Liver (tissue), 9 donors: ENCODE measurements around the gene ATAD3A. TPM values are rescaled to one million over a fixed set of nuclear protein-coding genes. Genes with fewer than 3 reads are reported as not detected.
"Not testable (repeated sequence)": the region's sequence is repeated elsewhere in the genome, so short reads cannot be mapped to it uniquely, and the experiment has no call there.

ENCODE experiments used
- DNase-seq: peaks from one replicate; pipeline ENCODE4 v3.0.0-alpha.2; 2017; ENCODE audit warnings: low spot score
- H3K27ac ChIP-seq, 2 donors: one replicate each; pipeline ENCODE4 v1.7.0; 2013; ENCODE audit warnings: inconsistent platforms in 2 of 2, low read length in 2 of 2, control low read depth in 1 of 2, low read depth in 1 of 2, mild to moderate bottlenecking in 1 of 2
- H3K27me3 ChIP-seq, 4 donors: one replicate each; pipeline versions ENCODE4 v1.6.1 to v1.7.0; 2013; ENCODE audit warnings: low read length in 3 of 4, inconsistent platforms in 1 of 4, mild to moderate bottlenecking in 1 of 4, moderate library complexity in 1 of 4; ENCODE audit not compliant: control insufficient read depth in 4 of 4, insufficient read depth in 4 of 4
- H3K36me3 ChIP-seq, 4 donors: one replicate each; pipeline versions ENCODE4 v1.6.1 to v1.7.0; 2013; ENCODE audit warnings: low read length in 3 of 4, mild to moderate bottlenecking in 3 of 4, low read depth in 1 of 4, moderate library complexity in 1 of 4; ENCODE audit not compliant: control insufficient read depth in 4 of 4, insufficient read depth in 3 of 4
- H3K4me1 ChIP-seq, 4 donors: one replicate each; pipeline versions ENCODE4 v1.6.1 to v1.7.0; 2013; ENCODE audit warnings: low read length in 3 of 4, mild to moderate bottlenecking in 3 of 4, moderate library complexity in 1 of 4; ENCODE audit not compliant: control insufficient read depth in 4 of 4, insufficient read depth in 4 of 4
- H3K4me3 ChIP-seq, 3 donors: one replicate each; pipeline versions ENCODE4 v1.6.1 to v1.7.0; 2013; ENCODE audit warnings: low read length in 3 of 3, control low read depth in 1 of 3, low read depth in 1 of 3, mild to moderate bottlenecking in 1 of 3
- H3K9ac ChIP-seq, 2 donors: one replicate each; pipeline ENCODE4 v1.7.0; 2013; ENCODE audit warnings: low read length in 2 of 2, mild to moderate bottlenecking in 2 of 2, moderate library complexity in 2 of 2, control low read depth in 1 of 2, low read depth in 1 of 2
- H3K9me3 ChIP-seq, 4 donors: one replicate each; pipeline versions ENCODE4 v1.6.1 to v1.7.0; 2013; ENCODE audit warnings: low read length in 3 of 4; ENCODE audit not compliant: control insufficient read depth in 4 of 4
- CTCF ChIP-seq: fragments of 150-350 bp; IDR thresholded peaks from 2 replicates; pipeline ENCODE4 v1.5.1; 2017; ENCODE audit warnings: improper control_type of control experiment, low read depth, low read length; ENCODE audit not compliant: missing input control
- EGR1 ChIP-seq, 2 donors: IDR thresholded peaks; 2 replicates each; pipeline ENCODE4 v1.6.1; 2016 to 2018; ENCODE audit warnings: antibody characterized with exemption in 2 of 2, low read depth in 2 of 2
- FOXA1 ChIP-seq: IDR thresholded peaks from 2 replicates; pipeline ENCODE4 v1.6.1; 2016; ENCODE audit warnings: antibody characterized with exemption
- FOXA2 ChIP-seq: IDR thresholded peaks from 2 replicates; pipeline ENCODE4 v1.6.1; 2016; ENCODE audit warnings: antibody characterized with exemption
- GABPA ChIP-seq, 2 donors: IDR thresholded peaks in 1 of 2; conservative IDR thresholded peaks in 1 of 2; 2 replicates each; pipeline ENCODE4 v1.6.1; 2016; ENCODE audit warnings: antibody characterized with exemption in 2 of 2, mild to moderate bottlenecking in 1 of 2, moderate library complexity in 1 of 2
- HNF4A ChIP-seq, 2 donors: conservative IDR thresholded peaks; 2 replicates each; pipeline ENCODE4 v1.6.1; 2016; ENCODE audit warnings: antibody characterized with exemption in 2 of 2, mild to moderate bottlenecking in 2 of 2
- HNF4G ChIP-seq: IDR thresholded peaks from 2 replicates; pipeline ENCODE4 v1.6.1; 2016; ENCODE audit warnings: antibody characterized with exemption
- JUND ChIP-seq, 2 donors: IDR thresholded peaks; 2 replicates each; pipeline ENCODE4 v1.6.1; 2016; ENCODE audit warnings: antibody characterized with exemption in 2 of 2
- MAX ChIP-seq: IDR thresholded peaks from 2 replicates; pipeline ENCODE4 v1.6.1; 2016; ENCODE audit warnings: antibody characterized with exemption
- NR2F2 ChIP-seq: IDR thresholded peaks from 2 replicates; pipeline ENCODE4 v1.6.1; 2016; ENCODE audit warnings: antibody characterized with exemption
- RAD21 ChIP-seq, 2 donors: IDR thresholded peaks; 2 replicates each; pipeline ENCODE4 v1.6.1; 2016; ENCODE audit warnings: antibody characterized with exemption in 2 of 2, mild to moderate bottlenecking in 2 of 2
- RXRA ChIP-seq, 2 donors: IDR thresholded peaks; 2 replicates each; pipeline ENCODE4 v1.6.1; 2017 to 2018; ENCODE audit warnings: antibody characterized with exemption in 2 of 2, mild to moderate bottlenecking in 1 of 2
- SP1 ChIP-seq: IDR thresholded peaks from 2 replicates; pipeline ENCODE4 v1.6.1; 2018; ENCODE audit warnings: antibody characterized with exemption, mild to moderate bottlenecking
- YY1 ChIP-seq: IDR thresholded peaks from 2 replicates; pipeline ENCODE4 v1.6.1; 2016; ENCODE audit warnings: antibody characterized with exemption, mild to moderate bottlenecking
- ZBTB33 ChIP-seq: IDR thresholded peaks from 2 replicates; pipeline ENCODE4 v1.6.1; 2016; ENCODE audit warnings: antibody characterized with exemption
- WGBS: extraction: QIAGEN DNeasy Blood & Tissue Kit; methylation state at CpG from one replicate; pipeline ENCODE4 v1.1.7; 2013; 5-methylcytosine and 5-hydroxymethylcytosine counted together
- polyA plus RNA-seq, 2 donors: library from polyadenylated mRNA; stranded (reverse) in 1 of 2; unstranded in 1 of 2; fragments of 200-250 nt in 1 of 2; fragments of >200 nt in 1 of 2; fragmentation: Nextera tagmentation in 1 of 2; extraction: Ambion mirVana in 1 of 2; gene quantifications; one replicate each; pipeline versions ENCODE4 v1.2.1 to v1.2.3, GENCODE V29; 2013 to 2015
- total RNA-seq, 2 donors: library from RNA; depleted of rRNA; stranded (reverse); fragments of >200 nt; gene quantifications; one replicate each; pipeline ENCODE4 v1.2.3, GENCODE V29; 2014
- donor health status: healthy.
- donor health status: healthy.
- donor health status: healthy.
- donor health status: healthy.
- donor health status: healthy.

The ATAD3A gene
- total and polyA plus RNA-seq, 4 donors = 7.2 to 20.0 (median 15.8) TPM

- H3K27me3 ChIP-seq = no peaks in the 10 kb centered on the region
- H3K9ac ChIP-seq = no peak overlapping the region
- TF ChIP-seq HNF4A (conservative IDR thresholded peaks at IDR 0.05) = no peak
- peaks cover 12 to 38% (median 22%) of the 10 kb centered on the region in 4 donors for H3K36me3 ChIP-seq
- DNase-seq = no peak
- H3K4me1 ChIP-seq = no peaks in the 10 kb centered on the region
- WGBS = 96% methylated on average over 42 of the region's 42 CpGs
- no peak overlapping the region for H3K4me3 ChIP-seq
- no peak overlapping the region for H3K27ac ChIP-seq
- H3K9me3 ChIP-seq = no peaks in the 10 kb centered on the region
Observed at GRCh38 chr1:1479547-1480487, 32.1 kb upstream of the ATAD3A start.

- H3K9ac ChIP-seq, H3K4me1 ChIP-seq, H3K9me3 ChIP-seq, H3K27ac ChIP-seq, H3K27me3 ChIP-seq, DNase-seq, H3K4me3 ChIP-seq: not testable (repeated sequence)
- H3K36me3 ChIP-seq = peaks cover 12 to 38% (median 22%) of the 10 kb centered on the region in 4 donors
- WGBS = 97% methylated on average over 16 of the region's 16 CpGs
Observed at GRCh38 chr1:1480488-1480867, 31.5 kb upstream of the ATAD3A start.

- H3K36me3 ChIP-seq = peaks cover 12 to 38% (median 22%) of the 10 kb centered on the region in 4 donors
- 98% methylated on average over 30 of the region's 30 CpGs for WGBS
- H3K27me3 ChIP-seq, H3K4me3 ChIP-seq, H3K9me3 ChIP-seq, H3K9ac ChIP-seq, H3K4me1 ChIP-seq, DNase-seq, H3K27ac ChIP-seq: not testable (repeated sequence)
Observed at GRCh38 chr1:1481811-1482210, 30.2 kb upstream of the ATAD3A start.

- 98% methylated on average over 14 of the region's 14 CpGs for WGBS
- no peak overlapping the region for H3K27ac ChIP-seq
- H3K9ac ChIP-seq = no peak overlapping the region
- no peaks in the 10 kb centered on the region for H3K9me3 ChIP-seq
- peaks cover 3 to 12% (median 5%) of the 10 kb centered on the region in 4 donors for H3K4me1 ChIP-seq
- peaks cover 12 to 37% (median 22%) of the 10 kb centered on the region in 4 donors for H3K36me3 ChIP-seq
- no peaks in the 10 kb centered on the region for H3K27me3 ChIP-seq
- no peak for TF ChIP-seq NR2F2
- no peak for TF ChIP-seq YY1
- TF ChIP-seq ZBTB33 = no peak
- no peak for TF ChIP-seq MAX
- TF ChIP-seq CTCF = no peak
- TF ChIP-seq HNF4A (conservative IDR thresholded peaks at IDR 0.05) = no peak
- TF ChIP-seq FOXA2 = no peak
- TF ChIP-seq EGR1 (IDR thresholded peaks at IDR 0.05; ENCODE audit: low read depth in 2 of 2) = no peak
- no peak for TF ChIP-seq FOXA1
- no peak for TF ChIP-seq RAD21 (IDR thresholded peaks at IDR 0.05)
- no peak for TF ChIP-seq RXRA (IDR thresholded peaks at IDR 0.05)
- TF ChIP-seq GABPA (IDR thresholded peaks at IDR 0.05 in 1 of 2, conservative IDR thresholded peaks at IDR 0.05 in 1 of 2) = no peak
- no peak for TF ChIP-seq HNF4G
- TF ChIP-seq JUND (IDR thresholded peaks at IDR 0.05) = no peak
- no peak for TF ChIP-seq SP1
- no peak for DNase-seq
- no peak overlapping the region for H3K4me3 ChIP-seq
Observed at GRCh38 chr1:1482856-1483255, 29.1 kb upstream of the ATAD3A start.
